Measurements from ENCODE around the gene CHCHD3.

- TF ChIP-seq CTCF (IDR thresholded peaks at IDR 0.05; ENCODE audit: poor library complexity), result no peak
- TF ChIP-seq EZH2 (IDR thresholded peaks at IDR 0.05; ENCODE audit: borderline replicate concordance), result no peak
- no peak for TF ChIP-seq EZH2phosphoT487 (IDR thresholded peaks at IDR 0.05; ENCODE audit: low read depth, severe bottlenecking, unreplicated experiment)
Measured at GRCh38 chr7:132881317-132881716, 200.6 kb downstream of the CHCHD3 start.

Data from hepatocyte (in vitro differentiated cells).